HG02973 (cell line): Measurements from ENCODE around the gene ERFE.
"Not testable (repeated sequence)": the region's sequence is repeated elsewhere in the genome, so short reads cannot be mapped to it uniquely, and the experiment has no call there.

ENCODE experiments used
- ATAC-seq: cut with Tn5 transposase; IDR thresholded peaks from one replicate; pipeline ENCODE4 v1.9.1; 2021; ENCODE audit warnings: moderate library complexity; ENCODE audit not compliant: unreplicated experiment

ERFE gene

DNA sequence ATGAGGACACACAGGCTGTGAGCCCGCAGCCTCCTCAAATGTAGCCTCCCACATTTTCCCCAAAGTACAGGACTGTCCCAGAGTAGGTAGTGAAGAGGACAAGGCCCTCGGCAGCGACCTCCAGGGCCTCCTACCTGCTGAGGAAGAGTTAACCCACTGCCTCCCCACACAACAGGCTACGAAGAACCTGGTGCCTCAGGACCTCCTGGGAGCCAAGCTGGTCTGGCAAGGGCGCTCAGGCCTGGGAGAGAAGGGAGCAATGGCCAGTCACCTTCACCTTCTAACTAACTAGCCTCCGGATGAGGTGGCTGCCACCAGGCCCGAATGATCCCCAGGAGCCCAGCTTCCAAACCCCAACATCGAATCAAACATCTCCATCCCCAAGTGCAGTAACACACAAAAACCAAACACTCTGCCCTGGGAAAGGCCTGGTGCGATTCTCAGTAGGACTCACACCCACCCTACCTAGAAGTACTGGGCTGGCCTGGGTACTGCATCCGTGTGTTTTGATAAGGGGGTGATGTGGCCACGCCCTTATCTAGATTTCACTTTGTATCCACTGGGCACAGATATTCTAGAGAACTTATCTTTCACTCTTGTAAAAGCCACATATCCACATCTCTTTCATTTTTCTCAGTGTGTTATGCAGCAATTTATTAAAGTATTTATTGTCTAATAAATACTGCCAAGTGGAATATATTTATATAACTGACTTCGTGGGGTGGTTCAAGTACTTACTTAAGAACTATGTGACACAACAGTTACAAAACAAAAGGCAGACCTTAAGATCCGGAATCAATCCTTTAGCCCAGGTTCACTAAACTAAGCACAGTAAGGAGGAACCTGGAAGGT is 9.7 kb downstream of the ERFE start:
- ATAC-seq: no peak

DNA sequence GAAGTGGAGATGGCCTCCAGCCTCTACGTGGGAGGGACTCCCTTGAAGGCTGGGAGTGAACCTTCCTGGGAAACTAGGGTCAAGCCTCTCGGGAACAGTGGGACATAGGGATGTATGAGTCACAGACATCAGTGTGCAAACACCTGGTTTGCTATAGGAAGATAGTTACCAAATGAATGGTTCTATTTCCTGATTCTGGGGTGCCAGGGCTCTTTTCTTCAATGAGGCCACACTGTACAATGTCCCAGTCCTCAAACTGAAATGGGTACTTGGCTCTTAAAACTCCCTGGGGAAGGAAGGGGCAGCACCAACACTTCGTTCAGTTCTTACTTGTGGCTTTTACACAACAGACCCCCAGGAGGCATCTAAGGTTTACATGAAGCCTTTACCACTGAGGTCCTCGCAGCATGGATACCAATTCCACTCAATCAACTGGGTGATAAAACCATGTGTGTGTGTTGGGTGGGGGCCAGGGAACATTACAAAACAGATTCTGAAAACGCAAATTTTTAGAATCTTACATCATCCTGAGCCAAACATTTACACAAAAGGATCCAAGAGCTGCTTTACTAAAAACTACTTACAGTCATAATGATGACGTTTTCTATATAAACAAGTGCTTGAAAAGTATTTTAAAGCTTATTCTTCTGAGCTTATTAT is 10.4 kb downstream of the ERFE start:
- no peak for ATAC-seq

DNA sequence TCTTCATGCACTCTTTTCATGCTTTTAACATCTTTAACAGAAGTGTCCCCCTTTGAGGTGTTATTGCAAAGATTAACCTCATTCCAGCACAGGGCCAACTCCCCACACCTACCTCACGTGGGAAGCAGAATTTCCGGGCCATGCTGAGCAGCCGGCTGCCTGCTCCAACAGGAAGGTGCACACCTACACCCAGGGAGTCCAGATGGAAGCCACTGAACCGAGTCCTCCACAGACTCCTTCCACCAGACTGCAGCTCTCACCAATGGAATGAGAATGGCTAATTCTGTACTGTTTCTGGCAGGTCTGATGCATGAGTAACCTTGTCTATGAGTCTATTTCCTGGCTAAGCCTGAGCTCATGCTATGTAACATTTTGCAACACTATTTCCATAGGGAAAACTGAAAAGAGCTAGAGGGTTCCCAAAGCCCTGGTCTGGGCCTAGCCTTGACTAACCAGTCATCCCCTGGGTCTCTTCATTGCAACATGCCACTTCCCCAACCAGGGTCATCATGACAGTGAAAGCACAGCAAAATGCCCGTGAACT is 11.0 kb downstream of the ERFE start:
- ATAC-seq: no peak

DNA sequence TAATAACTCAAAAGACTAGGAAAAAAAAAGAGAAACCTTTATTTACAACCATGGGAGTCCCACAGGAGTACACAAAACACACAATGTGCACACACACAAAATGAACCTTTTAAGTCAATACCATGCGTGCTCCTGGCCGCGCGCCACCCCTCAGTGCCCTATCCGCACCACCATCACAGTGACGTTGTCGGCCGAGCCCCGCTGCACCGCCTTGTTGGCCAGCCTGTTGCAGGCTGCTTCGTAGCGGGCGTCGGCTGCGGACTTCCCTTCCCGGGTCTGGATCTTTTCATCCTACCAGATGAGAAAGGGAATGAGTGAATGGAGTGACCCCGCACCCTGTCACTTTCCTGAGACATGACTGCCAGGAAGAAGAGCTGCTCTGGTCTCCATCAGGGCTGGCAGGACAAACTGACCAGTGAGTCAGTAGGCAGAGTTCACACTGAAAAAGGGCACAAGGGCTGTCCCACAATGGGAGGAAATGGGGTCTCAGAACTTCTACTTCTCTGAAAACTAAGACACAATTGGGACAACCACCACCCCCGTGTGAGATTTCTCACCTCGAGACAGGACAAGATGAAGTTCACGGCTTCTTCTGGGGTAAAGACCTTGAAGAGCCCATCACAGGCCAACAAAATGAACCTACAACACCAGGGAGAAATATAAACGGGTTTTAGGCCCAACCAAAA is 11.8 kb downstream of the ERFE start:
- no peak for ATAC-seq

DNA sequence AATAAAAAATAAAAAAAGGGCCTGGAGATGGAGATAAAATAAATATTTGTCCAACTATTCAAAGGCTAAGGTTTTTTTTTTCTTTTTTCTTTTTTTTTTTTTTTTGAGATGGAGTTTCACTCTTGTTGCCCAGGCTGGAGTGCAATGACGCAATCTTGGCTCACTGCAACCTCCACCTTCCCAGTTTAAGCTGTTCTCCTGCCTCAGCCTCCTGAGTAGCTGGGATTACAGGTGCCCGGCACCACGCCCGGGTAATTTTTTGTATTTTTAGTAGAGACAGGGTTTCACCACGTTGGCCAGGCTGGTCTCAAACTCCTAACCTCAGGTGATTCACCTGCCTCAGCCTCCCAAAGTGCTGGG is 12.3 kb downstream of the ERFE start:
- ATAC-seq: not testable (repeated sequence)

DNA sequence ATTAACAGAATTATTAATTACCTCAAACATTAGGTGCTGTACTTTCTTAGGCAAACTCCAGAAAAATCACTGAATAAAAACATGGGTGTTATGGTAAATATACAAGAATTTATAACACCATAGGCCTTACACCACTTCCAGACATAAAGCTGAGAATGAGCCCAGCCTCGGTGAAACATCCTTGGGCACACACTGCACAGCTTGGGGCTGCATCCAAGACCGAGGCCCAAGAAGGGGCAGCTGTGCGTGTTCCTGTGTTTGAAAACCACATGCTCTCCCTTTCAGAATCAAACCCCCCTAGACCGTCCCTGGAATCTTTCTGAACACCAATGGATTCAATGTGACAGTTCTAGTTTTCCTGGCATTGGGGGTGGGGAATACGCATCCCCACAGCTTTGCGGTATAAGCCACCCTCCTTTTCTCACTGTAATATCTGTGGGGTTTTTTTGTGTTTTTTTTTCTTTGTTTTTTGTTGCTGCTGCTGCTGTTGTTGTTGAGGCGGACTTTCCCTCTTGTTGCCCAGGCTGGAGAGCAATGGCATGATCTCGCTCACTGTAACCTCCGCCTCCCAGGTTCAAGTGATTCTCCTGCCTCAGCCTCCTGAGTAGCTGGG is 12.9 kb downstream of the ERFE start:
- ATAC-seq: no peak

DNA sequence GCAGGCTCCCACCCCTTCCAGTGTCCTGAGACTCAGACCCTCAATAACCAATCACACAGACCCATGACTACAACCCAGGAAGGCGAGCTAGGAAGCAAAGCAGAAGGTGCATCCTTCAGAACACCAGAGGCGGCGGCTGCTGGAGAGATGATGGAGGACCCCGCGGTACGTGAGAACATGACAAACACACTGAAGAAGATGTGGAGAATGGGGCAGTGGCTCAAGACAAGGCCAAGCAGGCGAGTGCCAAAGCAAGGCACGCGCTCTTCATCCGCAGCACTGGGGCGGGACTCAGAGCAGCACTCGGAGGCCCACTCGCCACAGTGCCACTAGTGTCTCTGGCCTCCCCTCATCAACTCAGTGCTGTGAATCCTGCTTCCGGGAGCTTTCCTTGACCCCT is 13.7 kb downstream of the ERFE start:
- no peak for ATAC-seq

DNA sequence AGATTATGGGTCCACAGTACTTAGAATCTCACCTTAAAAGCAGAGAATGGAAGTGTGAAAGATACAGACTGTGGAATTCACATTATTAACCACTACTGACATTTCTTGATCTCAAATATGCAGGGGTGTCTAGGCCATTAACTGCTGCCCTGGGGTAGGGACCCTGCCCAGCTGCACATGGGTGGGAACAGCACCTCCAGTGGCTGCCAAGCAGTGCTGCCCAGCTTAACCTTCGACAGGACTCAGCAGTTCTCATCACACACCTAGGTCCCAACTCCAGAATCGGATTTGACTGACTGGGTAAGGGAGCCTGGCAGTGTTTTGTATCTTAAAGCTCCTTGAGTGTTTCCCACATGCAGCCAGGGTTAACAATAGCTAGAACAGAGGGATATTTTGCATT is 14.9 kb downstream of the ERFE start:
- no peak for ATAC-seq

DNA sequence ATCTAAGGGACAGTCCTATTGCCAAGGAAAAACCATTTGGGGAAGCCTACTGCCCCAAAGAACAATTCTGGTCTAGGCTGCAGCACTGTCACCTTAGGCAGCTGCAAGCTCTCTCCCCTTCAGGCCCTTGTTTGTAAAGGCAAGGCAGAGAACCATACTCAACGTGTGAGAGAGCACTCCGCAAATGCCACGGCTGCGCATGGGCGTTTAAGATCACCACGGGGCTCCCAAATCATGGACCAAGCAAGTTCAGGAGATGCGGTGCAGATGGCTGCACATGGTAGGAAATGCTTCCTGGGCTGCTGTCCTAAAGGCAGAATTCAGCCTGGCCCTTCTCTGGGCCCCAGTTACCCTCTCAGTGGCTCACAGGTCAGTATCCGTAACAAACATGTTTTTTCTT is 15.5 kb downstream of the ERFE start:
- ATAC-seq: no peak

DNA sequence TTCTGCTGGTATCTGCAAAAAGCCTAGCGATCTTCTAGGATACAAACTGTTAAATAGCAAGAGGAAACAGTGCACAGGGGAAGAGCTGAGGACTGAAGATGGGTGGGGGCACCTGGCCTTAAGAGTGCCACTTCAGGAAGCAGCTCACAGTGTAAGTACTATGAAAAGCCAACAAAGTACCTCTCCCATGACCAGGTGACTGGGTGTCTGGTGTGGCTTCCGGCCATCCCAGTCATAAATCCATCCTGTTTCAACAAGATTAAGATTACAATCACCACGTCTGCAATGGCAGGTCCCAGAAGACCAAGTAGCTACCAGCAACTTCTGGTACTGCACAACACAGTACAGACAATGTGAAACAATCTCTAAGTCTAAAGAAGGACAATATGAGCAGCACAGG is 15.9 kb downstream of the ERFE start:
- no peak for ATAC-seq

DNA sequence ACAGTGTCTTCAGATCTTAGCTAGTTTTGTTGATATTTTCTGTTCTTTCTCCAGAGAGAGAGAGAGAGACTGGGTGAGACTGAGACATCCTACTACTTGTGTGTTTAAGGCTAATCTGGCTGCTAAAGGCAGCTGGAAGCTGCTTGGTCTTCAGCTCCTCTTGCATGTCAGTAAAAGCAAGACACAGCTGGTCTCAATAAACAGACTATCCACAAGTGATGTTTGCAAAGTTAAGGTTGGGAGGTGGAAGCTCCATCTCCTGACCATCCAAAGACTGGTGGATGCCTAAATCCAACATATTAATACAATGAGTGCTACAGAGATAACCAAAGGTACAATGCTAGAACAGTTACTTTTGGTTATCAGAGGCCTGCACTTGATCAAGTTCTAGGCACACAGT is 17.8 kb downstream of the ERFE start:
- no peak for ATAC-seq

DNA sequence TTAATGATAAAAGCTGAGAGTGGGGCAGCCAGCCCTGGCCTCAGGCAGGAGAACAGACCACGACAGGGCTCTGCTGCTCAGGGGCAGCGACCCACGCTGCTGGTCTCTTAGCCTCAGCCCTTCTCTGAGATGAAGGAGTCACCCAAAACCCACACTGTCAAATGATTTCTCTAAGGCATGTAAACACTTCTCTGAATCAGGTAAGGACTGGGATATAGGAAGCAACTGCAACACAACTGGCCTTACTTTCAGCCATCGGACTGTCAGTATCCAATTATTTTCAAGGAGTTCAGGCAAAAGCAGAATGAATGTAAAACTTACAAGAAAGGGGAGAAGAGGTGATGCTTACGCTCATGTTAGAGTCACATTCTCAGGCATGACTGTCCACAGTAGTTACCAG is 21.8 kb downstream of the ERFE start:
- no peak for ATAC-seq

DNA sequence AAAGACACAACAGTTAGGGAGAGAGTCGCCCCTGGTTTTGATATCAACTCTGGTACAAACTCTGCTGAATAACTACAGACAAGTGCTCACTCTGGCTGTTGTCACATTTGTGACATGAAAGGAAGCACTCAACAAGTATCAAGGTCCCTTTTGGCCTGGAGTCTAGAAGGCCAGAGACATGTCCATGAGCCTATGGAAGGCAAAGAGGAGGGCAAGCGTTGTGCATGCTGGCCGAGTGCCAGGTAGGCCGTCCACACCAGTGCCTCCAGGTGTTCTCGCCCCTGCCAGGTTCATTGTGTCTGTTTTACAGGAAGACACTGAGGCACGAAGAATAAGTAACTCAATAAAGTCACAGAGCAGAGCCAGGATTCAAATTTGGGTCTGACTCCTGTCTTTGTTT is 23.6 kb downstream of the ERFE start:
- no peak for ATAC-seq

DNA sequence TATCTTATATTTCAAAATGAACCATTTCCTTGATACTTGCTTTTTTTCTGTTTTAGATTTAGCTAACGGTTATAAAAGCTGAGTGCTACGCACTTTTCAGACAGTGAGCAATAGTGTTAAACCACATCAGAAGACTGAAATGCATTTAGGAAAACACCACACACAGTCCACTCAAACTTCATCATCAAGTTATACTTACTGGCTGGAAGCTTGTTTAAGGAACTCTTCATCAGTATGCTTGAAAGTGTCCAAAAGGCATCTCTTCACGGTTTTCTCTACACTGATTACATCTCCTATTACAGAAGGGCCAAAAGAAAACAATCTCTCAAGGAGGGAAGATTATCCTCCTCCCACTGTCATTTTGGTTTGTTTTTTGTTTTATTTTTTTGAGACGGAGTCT is 25.1 kb downstream of the ERFE start:
- ATAC-seq: no peak

DNA sequence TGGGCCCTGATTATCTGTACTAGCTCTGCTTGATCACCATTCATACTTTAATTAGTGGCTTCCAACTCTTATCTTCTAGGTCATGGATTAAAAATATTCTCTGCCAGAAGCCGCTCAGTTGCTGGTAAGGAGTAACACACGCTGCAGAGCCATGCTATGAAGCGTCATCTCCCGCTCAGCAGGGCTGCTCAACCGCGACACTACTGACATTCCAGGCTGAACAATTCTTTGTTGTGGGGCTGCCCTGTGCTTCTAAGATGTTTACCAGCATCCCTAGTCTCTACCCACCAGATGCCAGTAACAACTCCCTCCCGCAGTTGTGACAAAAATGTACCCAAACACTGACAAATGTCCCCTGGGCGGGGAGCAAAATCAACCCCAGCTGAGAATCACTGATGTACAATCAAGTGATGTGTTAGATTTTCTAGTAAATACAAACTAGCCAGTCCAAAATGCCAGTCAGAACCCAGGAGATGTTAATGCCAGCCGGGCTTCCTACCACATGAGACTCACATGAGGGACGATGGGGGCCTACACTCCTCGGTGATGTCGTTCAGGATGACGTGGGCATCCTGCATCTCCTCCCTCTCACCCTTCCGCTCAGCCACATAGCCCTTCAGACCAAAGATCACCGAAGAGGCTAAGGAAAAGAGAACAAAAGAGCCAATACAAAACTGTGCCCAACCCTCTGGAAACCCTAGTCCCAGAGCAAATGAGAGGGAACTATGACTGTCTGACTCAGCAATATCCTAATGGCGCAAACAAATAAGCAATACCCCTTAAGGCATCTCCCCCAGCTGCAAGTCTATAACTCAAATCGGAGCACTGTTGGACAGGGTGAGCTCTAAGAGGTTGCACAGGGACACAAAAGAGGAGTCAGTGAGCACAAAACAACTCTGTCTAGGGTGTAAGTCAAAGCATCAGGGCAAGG is 29.1 kb downstream of the ERFE start:
- no peak for ATAC-seq

DNA sequence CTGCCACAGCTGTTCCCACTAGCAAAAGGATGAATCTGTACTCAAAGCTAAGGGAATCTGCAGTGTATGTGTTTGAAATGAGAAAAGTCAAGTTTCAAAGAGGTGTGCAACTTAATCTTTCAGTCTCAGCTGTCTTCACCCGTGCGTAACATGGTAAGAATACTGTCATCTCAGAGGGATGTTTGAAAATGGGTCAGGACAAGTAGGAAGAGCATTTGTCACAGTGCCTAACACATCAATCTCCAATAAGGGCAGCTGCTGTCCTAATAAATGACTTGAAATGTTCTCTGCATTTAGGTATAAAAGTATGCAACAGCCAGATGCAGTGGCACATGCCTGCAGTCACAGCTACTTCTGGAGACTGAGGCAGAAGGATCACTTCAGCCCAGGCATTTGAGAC is 31.7 kb downstream of the ERFE start:
- ATAC-seq: no peak

DNA sequence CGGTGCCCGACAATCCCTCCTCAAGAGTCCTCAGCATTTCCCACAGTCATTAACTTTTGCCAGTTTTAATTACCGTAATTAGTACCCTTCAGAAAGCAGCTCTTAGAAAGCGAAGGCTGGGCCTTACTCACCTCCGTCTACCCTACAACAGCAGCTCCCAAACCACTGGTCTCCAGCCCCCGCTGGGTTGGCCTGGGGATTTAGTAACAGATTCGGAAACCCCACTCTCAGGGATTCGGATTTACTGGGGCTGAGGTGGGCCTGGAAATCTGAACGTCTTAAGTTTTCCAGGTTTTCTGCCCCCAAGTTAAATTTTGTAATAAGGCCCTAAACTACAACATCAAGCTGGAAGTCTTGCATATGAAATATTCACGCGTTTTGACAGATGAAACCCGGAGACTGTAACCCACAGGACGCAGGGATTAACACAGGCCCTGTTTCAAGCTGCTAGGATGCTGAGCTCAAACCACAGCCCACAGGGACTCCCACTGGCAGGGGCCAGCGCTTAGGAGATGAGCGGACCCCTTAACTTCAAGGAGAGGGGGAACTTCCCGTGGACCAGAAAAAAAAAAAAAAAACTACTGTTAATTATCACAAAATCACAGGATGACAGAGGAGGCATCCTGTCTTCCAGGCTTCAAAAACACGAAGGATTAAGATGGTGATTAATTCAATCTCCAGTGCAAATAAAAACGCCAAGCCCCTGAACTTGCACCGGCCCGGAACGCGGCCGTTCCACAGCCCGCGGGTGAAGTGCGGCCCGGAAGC is 43.7 kb downstream of the ERFE start:
- ATAC-seq: no peak

DNA sequence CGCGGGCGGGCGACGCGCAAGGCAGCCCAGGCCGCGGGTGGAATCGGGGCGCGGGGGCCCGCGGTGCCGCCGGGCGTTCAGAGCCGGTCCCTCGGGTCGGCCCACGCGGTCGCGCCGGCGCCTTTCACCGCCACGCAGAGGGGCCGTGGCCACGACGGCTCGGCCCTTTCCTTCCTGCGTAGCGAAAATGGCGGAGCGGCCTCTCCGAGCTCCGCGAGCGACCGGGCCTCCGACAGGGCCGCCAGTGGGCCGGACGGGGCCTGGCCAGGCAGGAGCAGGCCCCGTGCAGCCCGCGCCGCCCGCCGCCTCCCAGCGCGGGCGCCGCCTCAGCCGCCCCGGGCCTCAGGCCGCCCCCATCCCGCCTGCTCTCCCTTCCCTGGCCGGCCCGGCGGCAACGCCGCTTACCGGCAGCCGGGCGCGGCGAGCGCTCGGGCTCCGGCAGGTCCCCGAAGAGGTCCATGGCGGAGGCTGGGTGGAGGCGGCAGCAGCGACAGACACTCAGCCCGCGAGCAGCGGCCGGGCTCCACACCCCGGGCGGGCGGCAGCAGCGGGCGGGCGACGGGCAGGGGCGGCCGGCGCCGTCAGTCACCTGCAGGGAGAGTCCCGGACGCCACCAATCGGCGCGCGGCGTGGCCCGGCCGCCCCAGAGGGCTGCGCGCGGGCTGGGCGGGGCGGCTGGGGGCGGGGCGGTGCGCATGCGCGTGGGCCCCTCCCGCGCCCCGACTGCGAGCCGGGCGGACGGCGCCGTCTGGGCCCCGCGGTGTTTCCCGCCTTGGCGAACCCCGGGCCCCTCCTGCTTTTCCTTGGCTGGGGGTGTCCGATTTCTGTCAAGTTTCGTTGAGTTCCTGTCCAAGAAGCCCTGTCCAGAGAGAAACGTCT is 44.6 kb downstream of the ERFE start, which contains the start of gene ILKAP:
Gene ILKAP, minus strand, starts transcription at position 602 of the 879 bp plus-strand sequence. Its CDS starts 142 bp downstream, at position 460.
- peak; percentile 93 for ATAC-seq
